Activated T-cell treated with anti-CD3 and anti-CD28 coated beads for 24 hours (primary cell): ENCODE results near the gene MAN1A1.

Experiments
- DNase-seq: peaks from one replicate; pipeline ENCODE4 v3.0.0-alpha.2; 2020; ENCODE audit warnings: low read depth

The MAN1A1 gene

DNA sequence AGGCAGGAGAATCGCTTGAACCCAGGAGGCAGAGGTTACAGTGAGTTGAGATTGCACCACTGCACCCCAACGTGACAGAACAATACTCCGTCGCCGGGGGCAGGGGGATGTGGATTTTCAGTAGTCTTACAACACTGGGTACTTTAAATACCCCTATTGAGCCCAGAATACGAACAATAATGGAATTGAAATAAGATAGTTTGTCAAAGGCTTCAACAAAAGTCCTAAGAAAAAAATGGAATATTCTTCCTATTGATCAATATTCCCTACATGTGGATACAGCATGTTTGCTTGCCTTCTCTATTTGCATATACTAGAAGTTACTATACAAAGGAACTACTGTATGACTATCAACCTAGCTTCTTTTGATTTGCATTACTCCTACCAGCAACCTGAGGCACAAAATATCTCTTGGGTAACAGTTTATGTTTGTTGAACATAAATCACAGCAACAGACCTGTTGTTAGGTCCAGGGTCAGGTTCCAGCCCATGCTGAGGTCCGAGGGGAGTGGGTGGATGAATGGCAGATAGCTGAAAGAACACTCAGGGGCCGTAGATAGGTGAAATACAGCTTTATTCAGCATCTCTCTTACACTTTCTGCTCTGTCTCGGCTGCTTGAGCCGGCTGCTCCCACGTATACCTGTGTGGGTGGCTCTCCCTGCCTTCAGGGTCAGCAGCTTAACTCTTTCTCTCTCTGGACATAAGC is 23.8 kb downstream of the MAN1A1 start:
- no peak for DNase-seq

- DNase-seq, result no peak
These were observed 24.8 kb downstream of the MAN1A1 start for GRCh38 chr6:119324718-119325117.

- no peak for DNase-seq
These were observed 25.6 kb downstream of the MAN1A1 start for GRCh38 chr6:119323931-119324330.

GRCh38 chr6:119323478-119323877 is 26.1 kb downstream of the MAN1A1 start:
- no peak for DNase-seq

DNA sequence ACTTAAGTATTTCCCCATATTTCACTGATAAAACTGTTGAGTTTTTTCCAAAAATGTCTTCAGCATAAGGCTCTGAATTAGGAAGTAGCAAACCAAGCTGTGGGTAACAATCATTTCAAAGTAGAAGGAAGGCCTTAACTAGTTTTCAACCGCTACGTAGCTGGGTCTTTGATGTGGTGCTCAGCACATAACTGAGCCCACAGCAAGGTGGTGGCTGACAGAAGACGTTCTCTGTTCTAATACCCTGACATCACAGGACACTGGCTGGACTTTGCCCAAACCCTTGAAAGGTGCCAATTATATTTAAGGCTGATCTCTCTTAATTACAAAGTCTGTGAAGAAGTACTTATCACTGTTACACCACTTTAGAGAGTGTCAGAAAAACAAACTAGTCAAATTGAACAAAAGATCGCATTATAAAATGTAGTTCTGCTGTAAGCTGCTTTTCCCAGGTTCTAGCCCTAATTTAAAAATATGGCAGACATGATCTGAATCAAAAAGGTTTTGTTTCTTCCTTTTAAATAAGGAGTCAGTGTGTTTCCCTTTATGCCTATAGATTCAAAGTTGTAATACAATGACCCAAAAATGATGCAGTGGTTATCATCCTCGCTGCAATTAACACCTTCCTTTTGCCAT is 26.7 kb downstream of the MAN1A1 start:
- no peak for DNase-seq

- no peak for DNase-seq
These were observed 27.5 kb downstream of the MAN1A1 start for GRCh38 chr6:119322034-119322433.

- DNase-seq, result no peak
These were observed 29.9 kb downstream of the MAN1A1 start for GRCh38 chr6:119319694-119320093.

DNA sequence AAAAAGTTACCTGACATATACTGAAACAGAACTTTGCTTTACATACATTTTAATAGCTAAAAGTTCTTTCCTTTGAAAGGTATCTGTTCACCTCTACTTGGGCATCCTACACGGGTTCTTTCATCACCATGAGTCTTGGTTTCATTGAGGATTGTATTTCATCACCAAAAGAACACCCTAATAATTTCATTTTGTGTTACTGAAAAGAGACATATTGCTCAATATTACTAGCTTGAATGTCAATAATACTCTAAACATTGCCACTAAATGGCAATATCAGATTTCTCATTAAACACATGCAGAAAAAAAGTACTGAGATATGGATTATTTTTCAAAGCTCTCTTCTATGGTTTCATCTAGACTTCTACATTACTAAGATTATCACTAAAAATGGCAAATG is 30.8 kb downstream of the MAN1A1 start:
- DNase-seq, result no peak

GRCh38 chr6:119318176-119318575 is 31.4 kb downstream of the MAN1A1 start:
- DNase-seq, result no peak

DNA sequence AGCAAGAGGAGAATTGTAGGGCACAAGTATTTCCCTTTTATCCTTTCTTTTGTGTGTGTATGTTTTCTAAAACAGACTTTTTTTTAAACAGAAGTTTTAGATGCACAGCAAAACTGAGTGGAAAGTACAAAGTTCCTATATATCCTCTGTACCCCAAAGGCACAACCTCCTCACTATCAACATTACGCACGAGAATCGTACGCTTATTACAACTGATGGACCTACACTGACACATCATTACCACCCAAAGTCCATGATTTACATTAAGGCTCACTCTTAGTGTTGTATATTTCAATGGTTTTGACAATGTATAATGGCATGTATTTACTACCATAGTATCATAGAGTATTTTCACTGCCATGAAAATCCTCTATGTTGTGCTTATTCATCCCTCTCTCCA is 32.6 kb downstream of the MAN1A1 start:
- no peak for DNase-seq

DNA sequence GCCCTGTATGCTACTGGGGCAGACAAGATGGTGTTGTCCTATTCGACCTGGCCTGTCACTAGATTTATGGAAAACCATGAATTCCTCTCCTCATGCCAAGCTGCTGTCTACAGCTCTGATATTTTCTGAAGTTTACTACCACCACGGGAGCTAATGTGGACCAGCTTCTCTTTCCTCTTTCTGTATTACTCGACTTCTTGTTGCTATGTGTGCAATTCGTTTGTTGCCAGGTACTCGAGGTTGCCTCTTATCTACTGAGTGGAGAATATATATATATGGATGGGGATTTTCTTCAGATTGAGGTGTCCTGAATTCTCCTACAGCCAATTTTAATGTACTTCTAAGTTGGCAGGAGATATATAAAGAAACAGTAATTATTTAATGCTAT is 34.7 kb downstream of the MAN1A1 start:
- no peak for DNase-seq

DNA sequence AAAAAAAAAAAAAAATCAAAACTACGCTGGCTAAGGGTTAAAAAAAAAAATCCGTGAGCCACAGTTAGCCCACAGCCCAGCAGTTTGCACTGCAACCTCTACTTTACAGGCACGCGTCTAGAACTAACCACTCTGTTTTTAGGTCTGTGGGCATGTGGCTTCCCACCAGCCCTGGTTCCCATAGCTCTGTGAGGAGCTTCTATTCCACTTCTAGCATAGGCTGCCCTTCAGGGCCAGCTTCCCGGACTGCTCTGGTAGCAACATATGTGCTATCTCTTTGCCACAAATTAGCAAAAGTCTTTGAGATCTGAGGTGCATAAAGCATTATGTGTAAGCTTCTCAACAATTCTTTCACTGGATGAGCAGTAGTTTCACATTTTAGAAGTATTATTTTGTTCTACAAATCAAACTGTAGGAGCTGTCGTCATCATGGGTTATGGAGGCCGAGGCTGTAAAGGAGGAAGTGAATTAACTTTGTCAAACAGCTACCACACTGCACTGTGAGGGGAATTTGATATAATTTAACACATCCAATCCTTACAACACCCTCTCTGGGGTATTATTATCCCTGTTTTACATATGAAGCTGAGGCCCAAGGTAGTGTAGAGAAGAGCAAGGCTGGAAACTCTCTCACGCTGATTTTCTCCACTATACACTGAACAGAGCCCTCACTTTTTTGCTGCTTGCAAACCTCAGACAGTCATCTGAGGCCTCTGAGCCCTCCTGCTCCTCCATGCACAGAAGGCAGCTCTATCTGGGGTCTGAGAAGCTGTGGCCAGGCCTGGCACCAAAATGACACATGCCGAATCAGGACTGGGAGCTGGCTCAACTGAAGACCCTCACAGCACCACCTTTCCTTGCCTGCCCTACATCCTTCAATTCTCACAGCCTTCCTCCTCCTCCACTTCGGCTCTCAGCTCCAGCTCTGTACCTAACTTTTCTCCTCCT is 35.4 kb downstream of the MAN1A1 start:
- no peak for DNase-seq

GRCh38 chr6:119312875-119313338 is 36.7 kb downstream of the MAN1A1 start:
- DNase-seq, result no peak

- no peak for DNase-seq
These were observed 37.1 kb downstream of the MAN1A1 start for GRCh38 chr6:119312441-119312840.

DNA sequence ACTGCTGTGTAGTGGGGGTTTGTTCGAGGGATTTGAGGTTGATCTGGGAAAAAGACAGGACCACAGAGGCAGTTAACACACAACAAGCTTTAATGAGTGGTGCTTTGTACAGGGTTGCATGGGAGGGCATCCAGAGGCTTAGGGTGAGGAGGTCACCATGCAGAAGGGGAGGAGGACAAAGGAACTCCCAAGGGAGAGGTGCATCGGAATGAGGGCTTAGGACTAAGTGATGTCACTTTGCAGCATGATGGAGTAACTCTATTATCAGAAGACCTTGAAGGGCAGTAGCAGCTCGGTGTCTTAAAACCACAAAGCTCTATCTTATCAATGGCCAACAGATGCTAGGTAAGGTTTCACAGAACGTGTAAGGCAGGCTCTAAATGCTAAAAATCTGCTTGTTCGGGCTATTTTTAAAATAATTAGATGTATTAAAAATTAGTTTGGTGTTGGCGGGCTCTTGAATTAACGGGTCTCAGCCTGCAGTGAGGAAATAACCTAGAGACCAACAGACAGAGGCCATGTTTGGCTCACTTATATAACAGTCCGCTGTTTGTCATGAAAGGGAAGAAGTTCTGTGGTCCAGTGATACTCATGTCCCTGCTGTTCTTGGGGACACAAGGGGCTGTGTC is 37.9 kb downstream of the MAN1A1 start:
- DNase-seq, result no peak

GRCh38 chr6:119310486-119311036 is 39.0 kb downstream of the MAN1A1 start:
- DNase-seq, result no peak

DNA sequence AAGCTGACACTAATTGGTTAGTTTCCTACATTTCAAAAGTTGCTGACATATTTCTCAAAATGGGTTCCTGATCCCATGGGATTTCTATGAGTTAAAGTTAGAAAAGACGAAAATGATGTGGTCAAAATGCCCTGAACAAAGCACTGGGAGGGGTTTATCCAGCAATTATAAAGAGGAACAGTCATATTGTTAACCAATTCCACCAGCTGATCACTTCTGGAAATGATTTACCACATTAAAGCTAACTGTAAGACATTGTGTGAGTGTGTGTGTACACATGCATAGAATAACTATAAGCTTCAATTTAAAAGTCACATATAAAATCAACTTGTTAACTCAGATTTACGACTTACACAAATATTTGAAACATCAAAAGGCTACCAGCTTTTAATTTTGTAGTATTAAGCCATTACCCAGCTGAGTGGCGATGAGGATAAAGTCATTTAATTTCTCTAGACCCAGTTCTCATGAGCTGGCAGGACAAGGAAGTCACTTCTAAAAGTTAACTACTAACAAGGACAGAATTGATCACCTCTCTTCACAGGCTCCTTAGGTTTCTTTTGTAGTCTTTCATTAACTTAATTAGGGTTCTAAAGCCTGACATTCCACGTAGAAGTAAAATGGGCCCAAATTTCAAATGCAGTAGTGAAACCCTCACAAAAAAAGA is 40.4 kb downstream of the MAN1A1 start:
- no peak for DNase-seq

- DNase-seq, result no peak
These were observed 41.5 kb downstream of the MAN1A1 start for GRCh38 chr6:119308048-119308570.

- DNase-seq, result no peak
These were observed 42.5 kb downstream of the MAN1A1 start for GRCh38 chr6:119307056-119307455.

DNA sequence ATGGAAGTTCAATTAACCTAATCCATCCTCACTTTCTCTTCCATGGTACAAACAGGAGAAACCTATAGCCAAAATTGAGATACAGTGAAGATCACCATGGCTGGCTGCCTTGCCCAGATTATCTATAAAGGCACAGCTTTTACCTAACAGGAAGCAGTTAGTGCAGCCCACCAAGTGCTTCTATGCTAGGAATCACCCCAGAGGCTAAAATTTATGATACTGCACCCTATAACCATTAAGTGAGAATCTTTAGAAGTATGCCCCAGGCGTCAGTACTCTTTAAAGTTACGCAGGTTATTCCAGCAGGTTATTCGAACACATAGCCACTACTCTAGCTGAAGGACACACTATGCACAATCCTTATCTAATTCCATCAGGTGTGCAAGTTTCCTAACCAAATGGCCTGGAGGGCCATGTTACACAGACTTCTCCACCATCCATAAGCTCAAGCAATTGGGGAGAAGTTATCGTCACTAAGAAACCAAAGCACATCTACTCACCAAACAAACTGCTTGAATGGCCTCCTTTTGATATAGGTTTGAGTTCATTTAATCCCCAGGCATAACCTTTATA is 43.1 kb downstream of the MAN1A1 start:
- no peak for DNase-seq
